HG03558 (cell line): Measurements from ENCODE around the gene HOXC9.

ENCODE experiments used
- ATAC-seq: cut with Tn5 transposase; IDR thresholded peaks from one replicate; pipeline ENCODE4 v1.9.1; 2021; ENCODE audit warnings: moderate number of reproducible peaks; ENCODE audit not compliant: unreplicated experiment; ENCODE audit errors: extremely low read depth

The HOXC9 gene

DNA sequence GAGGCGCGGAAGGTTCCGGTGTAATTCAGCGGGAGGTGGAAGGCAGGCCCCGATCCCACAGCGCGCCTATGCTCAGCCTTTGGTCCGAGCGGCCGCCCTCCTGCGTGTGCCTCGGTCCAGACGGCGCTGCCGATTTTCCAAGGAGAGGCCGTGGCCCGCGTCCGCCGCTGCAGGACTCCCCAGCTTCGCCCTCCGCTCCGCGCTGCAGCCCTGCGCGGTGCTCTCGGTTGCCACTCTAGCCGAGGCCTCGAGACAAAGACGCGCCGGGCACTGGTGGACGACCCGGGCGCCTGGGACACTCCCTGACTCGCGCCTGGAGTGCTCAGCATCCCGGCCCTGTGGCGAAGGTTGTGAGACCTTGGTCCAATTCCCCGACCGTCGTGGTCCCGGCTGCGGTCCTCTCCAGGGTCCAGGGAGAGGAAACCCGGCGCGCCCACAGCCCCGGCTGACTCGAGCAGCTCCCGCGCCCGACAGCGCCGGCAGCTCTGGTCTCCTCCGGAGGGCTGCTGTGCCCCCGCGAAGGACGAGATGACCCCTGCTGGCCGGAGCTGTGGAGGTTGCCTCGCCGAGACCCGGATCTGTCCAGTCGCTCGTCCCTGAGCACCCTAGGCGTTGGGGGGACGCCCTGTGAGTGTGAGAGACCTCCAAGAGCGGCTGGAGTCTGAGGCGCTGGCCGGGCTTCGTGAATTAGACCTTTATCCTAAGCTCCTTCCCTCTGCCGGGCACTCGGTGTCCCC is 38.8 kb upstream of the HOXC9 start:
- no peak for ATAC-seq

DNA sequence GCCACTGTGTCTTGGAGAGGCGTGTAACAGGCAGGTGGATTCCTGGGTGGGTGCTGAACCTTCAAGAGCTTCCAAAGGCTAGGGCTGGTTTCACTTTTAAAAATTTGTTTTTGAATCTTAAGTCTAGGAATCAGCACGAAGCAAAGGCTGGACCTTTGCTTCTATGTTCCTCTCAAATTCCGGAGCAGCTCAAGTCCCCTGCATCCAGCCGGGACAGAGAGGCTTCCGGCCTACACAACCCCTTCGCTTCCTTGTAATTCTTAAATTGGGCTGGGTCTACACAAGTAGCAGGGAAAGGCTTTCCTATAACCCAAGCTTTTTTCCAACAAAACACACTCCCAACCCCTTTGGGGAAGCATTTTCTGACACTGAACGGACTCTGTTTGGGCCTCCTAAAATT is 37.0 kb upstream of the HOXC9 start:
- no peak for ATAC-seq

DNA sequence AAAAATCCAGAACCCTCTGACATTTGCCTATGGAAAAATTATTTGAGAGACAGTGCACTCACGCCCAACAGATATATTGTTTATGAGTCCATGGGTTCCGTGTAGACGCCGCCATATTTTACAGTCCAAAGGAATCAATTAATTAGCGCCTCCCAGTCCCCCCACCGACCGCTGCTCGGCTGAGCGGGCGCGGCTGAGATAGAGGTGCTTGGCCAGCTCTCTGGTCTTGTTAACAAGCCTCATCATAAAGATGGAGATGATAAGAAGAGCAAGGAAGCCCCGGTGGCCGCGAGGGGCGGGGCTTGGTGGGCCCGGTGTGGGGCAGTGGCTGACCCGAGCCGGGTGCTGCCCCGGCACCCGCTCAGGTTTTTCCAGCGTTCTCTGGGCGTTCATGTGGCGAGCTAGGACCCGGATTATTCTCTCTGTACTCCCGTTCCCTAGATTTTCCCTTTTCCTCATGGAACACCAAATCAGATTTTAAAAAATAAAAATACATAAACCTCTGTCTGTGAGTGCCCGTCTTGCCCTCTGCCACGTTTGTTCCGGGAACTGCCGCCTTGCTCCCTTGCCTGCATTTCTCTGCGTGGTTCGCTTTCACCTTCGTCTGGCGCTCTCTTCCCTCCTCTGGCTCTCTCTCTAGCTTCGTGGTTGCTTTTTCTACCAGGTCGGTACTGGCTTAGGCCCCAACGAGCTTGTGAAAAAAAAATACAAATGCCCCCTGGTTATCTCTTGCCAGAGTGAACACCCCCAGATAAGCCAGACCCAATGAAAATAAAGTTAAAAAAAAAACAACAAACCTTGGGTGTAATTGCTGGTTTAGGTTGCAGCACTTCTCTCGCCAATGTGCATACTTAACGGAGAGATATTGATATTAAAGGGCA is 36.3 kb upstream of the HOXC9 start:
- ATAC-seq: no peak

DNA sequence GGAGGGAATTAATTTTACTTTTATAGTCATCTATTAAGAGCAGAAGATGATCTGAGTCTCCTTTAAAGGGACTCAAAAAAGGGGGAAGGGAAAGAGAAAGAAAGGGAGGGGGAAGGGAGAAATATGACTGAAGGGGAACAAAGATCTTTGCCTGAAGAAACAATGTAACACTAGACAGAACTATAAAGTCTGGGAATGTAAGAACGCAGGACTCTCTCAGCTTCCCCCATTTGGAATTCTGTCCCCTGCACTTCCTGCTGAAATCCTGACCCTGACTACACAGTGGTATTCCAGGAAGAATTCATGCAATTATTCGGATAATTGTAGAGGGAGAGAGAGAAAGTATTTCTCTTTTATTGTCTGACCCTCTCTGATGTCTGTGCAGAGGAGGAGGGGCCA is 35.6 kb upstream of the HOXC9 start:
- ATAC-seq: no peak

DNA sequence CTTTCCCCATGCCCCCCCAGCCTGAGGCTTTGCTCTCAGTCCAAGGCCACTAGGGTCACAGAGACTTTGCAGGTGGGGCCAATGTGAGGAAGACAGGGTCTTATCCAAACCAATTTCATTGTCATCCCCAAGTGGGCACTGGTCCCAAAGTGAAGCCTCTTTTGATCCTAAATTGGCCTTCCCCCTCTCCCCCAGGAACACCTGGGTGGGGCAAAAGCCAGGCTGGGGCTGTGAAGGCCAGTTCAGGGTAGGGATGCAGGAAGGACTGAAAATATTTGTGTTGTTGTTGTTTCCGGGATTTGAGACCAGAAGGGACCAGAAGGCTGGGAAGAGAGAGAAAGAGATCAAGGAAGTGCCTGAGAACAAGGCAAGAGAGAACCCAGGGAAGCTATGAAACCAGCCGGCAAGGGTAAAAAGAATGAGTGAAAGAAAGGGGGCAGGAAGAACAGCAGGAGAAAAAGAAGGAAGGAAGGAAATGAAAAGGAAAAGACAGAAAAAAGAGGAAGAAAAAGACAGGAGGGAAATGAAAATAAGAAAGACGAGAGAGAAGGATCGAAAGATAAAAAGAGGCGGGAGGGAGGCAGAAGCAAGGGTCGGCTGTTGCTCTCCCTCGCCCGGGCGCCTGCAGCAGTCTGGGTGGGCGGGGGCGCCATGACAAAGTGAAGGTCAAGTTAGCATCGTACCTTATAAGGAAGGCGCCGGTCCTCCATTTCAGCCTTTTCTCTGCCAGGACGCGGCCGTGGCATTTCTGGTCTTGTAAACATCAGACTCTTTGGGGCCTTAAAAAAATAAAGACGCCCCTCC is 34.5 kb upstream of the HOXC9 start:
- ATAC-seq: no peak

DNA sequence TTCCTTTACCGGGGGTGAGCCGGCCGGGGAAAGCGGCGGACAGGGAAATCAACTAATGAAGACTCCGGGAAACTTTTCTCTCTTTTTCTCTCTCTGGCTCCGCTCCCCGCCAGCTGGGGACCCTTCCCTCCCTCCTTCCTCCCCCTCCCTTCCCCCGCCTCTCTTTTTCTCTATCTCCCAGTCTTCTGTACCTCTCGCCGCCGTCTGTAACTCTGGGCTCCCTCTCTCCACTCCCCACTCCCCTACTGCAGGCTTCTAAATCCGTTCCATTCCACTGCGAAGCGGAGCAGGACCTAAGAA is 33.9 kb upstream of the HOXC9 start:
- ATAC-seq: no peak

DNA sequence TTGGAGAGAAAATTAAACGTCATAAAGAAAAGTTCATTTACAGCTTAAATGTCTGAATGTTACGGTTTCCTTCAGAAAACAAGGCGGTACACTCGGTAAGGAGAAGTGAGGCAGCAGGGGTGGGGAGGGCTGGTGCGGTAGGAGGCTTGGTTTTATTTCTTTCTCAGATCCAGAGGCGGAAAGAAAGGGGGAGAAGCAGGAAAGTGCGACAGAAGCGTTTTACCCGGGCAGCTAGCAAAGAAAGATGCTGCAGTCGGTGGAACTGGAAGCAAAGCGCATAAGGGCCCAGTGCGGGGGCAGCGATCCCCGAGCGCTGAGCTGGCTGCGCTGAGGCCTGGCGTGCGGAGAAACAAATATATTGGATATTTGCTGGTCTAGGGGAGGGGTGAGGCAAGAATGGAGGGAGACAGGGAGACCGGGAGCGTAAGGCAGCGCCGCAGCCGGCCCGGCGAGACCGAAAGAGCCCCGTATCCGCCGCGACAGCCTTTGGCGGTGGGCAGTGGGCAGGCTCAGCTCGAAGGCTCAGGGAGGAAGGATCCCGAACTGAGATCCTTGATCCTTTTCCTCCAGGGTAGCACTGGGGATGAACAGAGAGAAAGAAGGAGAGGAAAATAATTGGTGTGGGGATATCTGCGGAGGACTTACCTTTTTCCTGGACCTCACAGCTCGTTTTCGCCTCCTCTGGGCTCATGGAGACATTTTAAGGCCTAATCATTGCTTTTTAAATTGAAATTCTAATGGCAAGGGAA is 33.4 kb upstream of the HOXC9 start:
- no peak for ATAC-seq

DNA sequence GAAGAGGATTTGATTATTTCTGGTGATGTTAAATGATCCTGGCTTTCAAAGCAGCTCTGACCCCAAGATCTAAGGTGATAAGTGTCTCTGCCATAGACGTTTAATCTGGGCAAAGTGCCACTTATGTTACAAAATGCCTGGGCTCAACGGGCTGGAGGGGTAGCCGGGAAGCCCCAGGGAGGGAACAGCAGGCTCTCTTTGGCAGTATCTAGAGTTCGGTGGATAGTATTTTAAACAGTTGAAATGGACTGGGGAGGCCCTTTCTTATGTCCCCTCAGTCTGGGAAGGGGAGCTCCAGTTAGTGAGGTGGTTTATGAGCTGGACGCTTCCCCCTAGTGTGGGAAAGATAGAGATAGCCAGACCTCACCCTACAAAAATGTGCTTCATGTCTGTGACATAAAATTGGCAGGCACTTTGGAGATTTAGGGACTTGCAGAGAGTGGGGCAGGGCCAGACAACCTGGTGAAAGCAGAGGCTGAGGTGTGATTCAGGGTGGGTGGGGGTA is 32.5 kb upstream of the HOXC9 start:
- ATAC-seq: no peak

DNA sequence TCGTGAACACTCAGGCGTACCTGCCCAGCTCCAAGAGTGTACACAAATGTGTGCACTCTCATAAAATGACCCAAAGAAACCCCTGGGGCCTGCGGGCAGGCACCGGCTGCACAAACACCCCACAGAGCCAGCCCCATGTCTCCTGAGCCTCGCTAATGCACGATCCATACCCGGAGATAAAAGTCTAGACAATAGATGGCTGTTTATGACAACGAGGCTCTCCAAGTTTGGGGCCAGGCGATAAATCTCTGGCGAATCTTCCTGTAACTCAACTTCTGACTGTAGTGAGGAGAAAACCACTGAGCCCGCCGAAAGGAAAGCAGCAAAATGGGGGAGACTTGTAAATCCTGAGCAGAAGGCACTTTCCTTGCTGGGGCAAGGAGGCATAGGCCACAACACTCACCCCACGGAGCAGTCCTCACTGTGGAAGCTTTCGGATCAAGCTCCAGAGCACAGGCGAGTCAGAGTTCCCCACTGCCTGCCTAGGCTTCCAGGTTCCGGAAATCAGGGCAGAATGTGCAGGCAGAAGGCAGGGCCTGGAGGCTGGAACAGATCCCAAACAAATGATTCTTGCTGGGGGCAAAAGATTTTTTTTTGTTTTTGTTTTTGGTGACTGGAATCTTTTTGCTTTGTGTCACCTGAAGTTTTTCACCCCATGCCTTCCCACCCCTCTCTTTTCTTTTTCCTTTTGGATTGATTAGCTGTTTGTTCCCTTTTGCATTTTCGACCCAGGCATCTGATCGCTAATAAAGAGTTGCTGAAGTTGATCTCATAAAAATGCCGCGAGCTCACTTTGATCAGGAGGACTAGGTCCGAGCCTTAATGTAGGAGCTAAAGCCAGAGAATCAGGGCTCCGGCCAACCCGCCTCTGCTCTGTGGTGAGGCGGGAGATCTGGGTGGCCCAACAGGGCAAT is 31.5 kb upstream of the HOXC9 start:
- no peak for ATAC-seq

DNA sequence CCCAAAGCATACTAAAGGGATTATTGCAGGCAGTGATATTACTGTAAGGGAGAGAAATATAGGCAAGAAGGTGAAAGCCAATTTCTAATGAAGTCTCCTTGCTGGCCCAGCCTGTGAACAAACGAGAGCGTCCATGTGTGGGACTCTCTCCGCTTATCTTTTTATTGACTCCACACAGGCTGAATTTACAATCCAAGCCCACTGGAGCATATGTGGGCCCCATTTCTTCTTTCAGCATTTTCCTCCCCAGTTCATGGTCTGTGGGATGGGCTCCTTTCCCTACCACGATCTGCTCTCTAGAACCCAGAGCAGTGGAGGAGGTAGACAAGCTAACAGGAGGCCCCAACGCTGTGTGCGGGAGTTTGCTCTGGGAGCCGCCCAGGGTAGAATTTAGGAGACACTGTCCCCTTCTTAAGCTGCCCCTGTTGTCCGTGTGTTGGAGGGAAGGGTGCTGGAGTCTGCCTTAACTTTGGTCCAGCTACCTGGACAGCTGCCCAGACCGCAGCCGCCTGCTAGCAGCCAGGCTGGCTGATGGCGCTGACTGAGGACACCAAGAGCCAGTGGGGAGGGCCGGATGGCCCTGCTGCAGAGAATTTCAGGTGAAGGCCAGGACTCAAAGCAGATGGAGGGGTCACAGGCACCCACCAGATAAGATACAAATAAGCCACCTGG is 30.2 kb upstream of the HOXC9 start:
- no peak for ATAC-seq

DNA sequence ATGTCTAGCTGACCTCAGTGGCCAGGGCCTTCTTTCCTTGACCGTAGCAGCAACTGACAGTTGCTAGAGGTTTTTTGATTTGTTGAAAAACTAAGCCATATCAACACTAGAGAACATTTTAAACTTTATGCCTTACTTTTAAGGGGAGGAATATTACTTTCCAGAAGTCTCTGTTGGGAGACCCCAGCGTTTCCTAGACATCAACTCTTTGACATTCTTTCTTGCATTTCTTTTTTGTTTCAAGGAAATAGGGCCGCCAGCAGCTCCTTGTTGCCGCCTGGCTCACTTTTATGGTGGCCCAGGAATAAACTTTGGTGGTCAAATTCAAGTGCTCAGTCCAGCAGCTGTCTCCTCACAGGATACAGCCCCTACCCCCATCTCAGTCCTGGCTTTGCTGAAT is 29.5 kb upstream of the HOXC9 start:
- ATAC-seq: no peak

DNA sequence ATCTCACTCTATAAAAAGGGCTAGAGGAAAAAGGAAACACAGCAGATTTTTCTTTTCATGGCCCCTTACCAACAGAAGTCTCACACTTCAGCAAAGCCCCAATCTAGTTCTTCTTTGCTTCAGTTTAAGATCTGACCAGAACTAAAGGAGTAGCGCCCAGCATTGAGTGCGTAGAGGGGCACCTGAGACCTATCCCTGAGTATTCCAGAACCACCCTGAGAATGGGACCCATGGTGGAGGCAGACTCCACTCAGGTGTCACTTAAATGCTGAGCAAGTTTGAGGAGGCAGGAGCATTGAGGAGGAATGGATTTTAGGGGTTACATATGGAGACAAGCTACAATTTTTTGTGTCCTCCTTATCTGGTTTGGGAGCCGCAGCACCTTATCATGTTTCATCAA is 28.8 kb upstream of the HOXC9 start:
- ATAC-seq: no peak

DNA sequence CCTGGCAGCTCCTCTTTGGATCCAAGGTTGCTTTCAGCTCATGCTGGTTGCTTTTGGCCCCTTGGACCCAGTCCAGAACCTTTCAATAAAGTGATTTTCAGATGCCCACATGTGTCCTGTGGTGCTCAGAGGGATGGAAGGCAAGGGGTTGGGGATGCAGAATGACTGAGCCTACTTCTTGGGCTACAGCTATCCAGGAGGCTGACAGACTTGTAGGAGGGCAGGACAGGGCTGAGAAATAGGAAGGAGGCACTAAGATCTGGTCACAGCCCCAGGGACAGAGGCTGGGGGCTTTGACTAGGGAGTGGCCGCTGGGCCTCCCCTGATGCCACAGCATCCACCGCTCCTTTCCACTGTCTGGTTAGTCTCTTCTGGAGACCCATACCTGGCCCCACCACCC is 28.3 kb upstream of the HOXC9 start:
- ATAC-seq: no peak

DNA sequence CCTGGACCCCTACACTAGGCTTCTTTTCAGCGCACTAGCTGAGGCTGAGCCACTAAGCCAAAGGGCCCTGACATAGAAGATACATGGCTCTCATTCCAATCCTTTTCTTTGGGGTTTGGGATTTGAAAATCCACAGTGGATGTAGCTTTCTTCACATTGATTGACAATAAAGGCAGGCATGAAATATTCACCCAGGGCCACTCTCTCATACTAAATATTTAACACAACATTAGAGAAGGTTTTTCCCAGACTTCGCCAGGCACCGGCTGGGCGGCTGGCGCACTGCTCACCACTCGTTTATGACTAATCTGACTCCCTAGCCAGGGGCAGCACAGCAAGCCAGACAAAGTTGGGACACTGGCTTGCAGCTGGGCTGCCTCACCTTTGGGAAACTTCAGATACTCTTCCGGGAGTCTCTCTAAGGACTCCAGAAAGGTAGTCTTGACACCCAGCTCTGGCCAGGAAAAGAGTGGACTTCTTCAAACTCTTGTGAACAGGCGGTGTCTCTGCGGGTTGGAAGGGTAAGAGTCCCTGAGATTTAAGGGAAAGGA is 27.7 kb upstream of the HOXC9 start:
- ATAC-seq: no peak

DNA sequence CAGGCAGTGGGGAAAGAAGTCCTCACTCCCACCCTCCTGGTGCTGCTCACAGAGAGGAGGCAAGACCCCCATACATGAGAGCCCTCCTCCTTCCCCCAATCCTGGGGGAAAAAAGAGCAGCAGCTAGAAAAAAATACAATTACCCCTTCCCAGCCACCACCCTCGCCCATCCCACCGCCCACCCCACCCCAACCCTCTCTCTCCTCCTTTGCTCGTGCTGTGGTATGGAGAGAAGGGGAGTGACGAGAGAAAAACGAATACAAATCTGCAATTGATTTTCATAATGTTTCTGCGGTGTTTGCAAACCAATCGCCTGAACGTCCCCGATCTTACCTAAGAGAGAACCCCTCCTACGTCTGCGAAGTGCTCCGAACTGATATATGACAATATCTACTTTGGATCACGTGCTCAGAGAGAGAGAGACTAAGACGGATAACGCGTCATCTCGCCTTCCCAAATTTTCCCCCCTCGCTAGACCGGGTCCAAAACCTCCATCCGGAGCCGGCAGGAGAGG is 27.2 kb upstream of the HOXC9 start, which contains the start of gene HOXC11:
Gene HOXC11 (plus strand): TSS at position 405 of the 514 bp plus-strand sequence. CDS start 116 bp downstream, outside the sequence.
- no peak for ATAC-seq

DNA sequence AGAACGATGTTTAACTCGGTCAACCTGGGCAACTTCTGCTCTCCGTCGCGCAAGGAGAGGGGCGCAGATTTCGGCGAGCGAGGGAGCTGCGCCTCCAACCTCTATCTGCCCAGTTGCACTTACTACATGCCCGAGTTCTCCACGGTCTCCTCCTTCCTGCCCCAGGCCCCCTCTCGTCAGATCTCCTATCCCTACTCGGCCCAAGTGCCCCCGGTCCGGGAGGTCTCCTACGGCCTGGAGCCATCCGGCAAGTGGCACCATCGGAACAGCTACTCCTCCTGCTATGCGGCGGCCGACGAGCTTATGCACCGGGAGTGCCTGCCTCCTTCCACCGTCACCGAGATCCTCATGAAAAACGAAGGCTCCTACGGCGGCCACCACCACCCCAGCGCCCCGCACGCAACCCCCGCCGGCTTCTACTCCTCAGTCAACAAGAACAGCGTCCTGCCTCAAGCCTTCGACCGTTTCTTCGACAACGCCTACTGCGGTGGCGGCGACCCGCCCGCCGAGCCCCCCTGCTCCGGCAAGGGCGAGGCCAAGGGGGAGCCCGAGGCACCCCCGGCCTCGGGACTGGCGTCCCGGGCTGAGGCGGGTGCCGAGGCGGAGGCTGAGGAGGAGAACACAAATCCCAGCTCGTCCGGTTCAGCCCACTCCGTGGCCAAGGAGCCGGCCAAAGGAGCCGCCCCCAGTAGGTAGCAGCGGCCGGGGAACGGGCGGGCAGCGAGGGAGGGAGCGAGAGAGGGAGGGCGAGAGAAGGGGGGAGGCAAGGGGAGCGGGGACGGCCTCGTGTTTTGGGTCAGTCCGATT is 26.5 kb upstream of the HOXC9 start:
- no peak for ATAC-seq
